ENCODE data around the gene CRKL. TPM values are rescaled to one million over a fixed set of nuclear protein-coding genes. Genes with fewer than 3 reads are reported as not detected.

The CRKL gene
- total and polyA plus RNA-seq, 2 experiments from 2014 or later, result 26.7 to 42.5 TPM

GRCh38 chr22:20920881-20921203, 3.6 kb downstream of the CRKL start:
- peak overlapping the region; percentile 88 for H3K9ac ChIP-seq

GRCh38 chr22:20922141-20922751, 5.0 kb downstream of the CRKL start:
- H3K27ac ChIP-seq, result peak overlapping the region; percentile 17; the same call in 1 of the 2 replicates
- no peak overlapping the region for H2AFZ ChIP-seq
- no peak for TF ChIP-seq EZH2 (IDR thresholded peaks at IDR 0.05; ENCODE audit: insufficient read depth, poor library complexity, severe bottlenecking)
- no peak for TF ChIP-seq EZH2phosphoT487 (IDR thresholded peaks at IDR 0.05; ENCODE audit: insufficient read depth, low read depth)
- H4K20me1 ChIP-seq (ENCODE audit: insufficient read depth), result peaks cover 27% of the 10 kb centered on the region
- no peaks in the 10 kb centered on the region for H3K27me3 ChIP-seq (replicated peaks; ENCODE audit: insufficient read depth)
- peaks cover 26% of the 10 kb centered on the region; the same call in 1 of the 2 replicates for H3F3A ChIP-seq (ENCODE audit: insufficient read depth)
- no peaks in the 10 kb centered on the region for H3K36me3 ChIP-seq (ENCODE audit: low read depth)
- H3K9me2 ChIP-seq (ENCODE audit: insufficient read depth), result no peaks in the 10 kb centered on the region
- H3K4me1 ChIP-seq (ENCODE audit: insufficient read depth), result peaks cover 20% of the 10 kb centered on the region
- DNase-seq, result peak; percentile 38
- 79 to 88% methylated on average over 3 of the region's 3 CpGs for WGBS, 2 experiments (ENCODE audit: low coverage in 1 of 2, low lambda C conversion rate in 2 of 2, missing lambda C conversion rate in 2 of 2)
- in situ Hi-C loops (cut with MboI), result no loop called here
- no peaks in the 10 kb centered on the region for H3K9me3 ChIP-seq (ENCODE audit: low read depth)
- H3K79me2 ChIP-seq (ENCODE audit: insufficient read depth), result peaks cover 100% of the 10 kb centered on the region
- H3K9ac ChIP-seq, result no peak overlapping the region
- H3K4me3 ChIP-seq, result no peak overlapping the region
- H3K4me2 ChIP-seq (ENCODE audit: unreplicated experiment), result no peak overlapping the region

More at GRCh38 chr22:20920881-20921203, 3.6 kb downstream of the CRKL start:
- Histone ChIP-seq H3K4me2 (ENCODE audit: unreplicated experiment) (peak overlapping the region; percentile 99), H3K79me2 (ENCODE audit: insufficient read depth) (peaks cover 85% of the 10 kb centered on the region), H3F3A (ENCODE audit: insufficient read depth) (peaks cover 26% of the 10 kb centered on the region; the same call in 1 of the 2 replicates), H4K20me1 (ENCODE audit: insufficient read depth) (peaks cover 25% of the 10 kb centered on the region), H3K9me2 (ENCODE audit: insufficient read depth) (no peaks in the 10 kb centered on the region), H3K27me3 (replicated peaks; ENCODE audit: insufficient read depth) (no peaks in the 10 kb centered on the region), H2AFZ (no peak overlapping the region), H3K4me1 (ENCODE audit: insufficient read depth) (peaks cover 20% of the 10 kb centered on the region), H3K27ac (peak overlapping the region; percentile 17; the same call in 1 of the 2 replicates), H3K4me3 (peak overlapping the region; percentile 96), H3K36me3 (ENCODE audit: low read depth) (no peaks in the 10 kb centered on the region), H3K9me3 (ENCODE audit: low read depth) (no peaks in the 10 kb centered on the region)
- in situ Hi-C loops (cut with MboI), result no loop called here
- TF ChIP-seq EZH2phosphoT487 (IDR thresholded peaks at IDR 0.05; ENCODE audit: insufficient read depth, low read depth) (no peak), EZH2 (IDR thresholded peaks at IDR 0.05; ENCODE audit: insufficient read depth, poor library complexity, severe bottlenecking) (no peak)
- WGBS, 2 experiments (ENCODE audit: low coverage in 1 of 2, low lambda C conversion rate in 2 of 2, missing lambda C conversion rate in 2 of 2), result 64 to 65% methylated on average over 3 of the region's 3 CpGs
- no peak for DNase-seq

- 94 to 99% methylated on average over 2 of the region's 2 CpGs for WGBS, 2 experiments (ENCODE audit: low coverage in 1 of 2, low lambda C conversion rate in 2 of 2, missing lambda C conversion rate in 2 of 2)
- H3K36me3 ChIP-seq (ENCODE audit: low read depth), result no peaks in the 10 kb centered on the region
- peaks cover 12% of the 10 kb centered on the region; the same call in 1 of the 2 replicates for H3K4me1 ChIP-seq (ENCODE audit: insufficient read depth)
Observed at GRCh38 chr22:20926243-20926642, 9.0 kb downstream of the CRKL start.

GRCh38 chr22:20927940-20928572, 10.8 kb downstream of the CRKL start:
- Histone ChIP-seq H3K4me3 (no peak overlapping the region), H4K20me1 (ENCODE audit: insufficient read depth) (peaks cover 33% of the 10 kb centered on the region), H3F3A (ENCODE audit: insufficient read depth) (no peaks in the 10 kb centered on the region), H3K9ac (no peak overlapping the region), H3K9me3 (ENCODE audit: low read depth) (no peaks in the 10 kb centered on the region), H3K27me3 (replicated peaks; ENCODE audit: insufficient read depth) (no peaks in the 10 kb centered on the region), H3K9me2 (ENCODE audit: insufficient read depth) (no peaks in the 10 kb centered on the region), H3K79me2 (ENCODE audit: insufficient read depth) (peaks cover 100% of the 10 kb centered on the region), H3K4me2 (ENCODE audit: unreplicated experiment) (no peak overlapping the region), H3K4me1 (ENCODE audit: insufficient read depth) (no peaks in the 10 kb centered on the region), H2AFZ (no peak overlapping the region), H3K27ac (no peak overlapping the region), H3K36me3 (ENCODE audit: low read depth) (no peaks in the 10 kb centered on the region)
- in situ Hi-C loops (cut with MboI), result no loop called here
- DNase-seq, result no peak
- WGBS, 2 experiments (ENCODE audit: low coverage in 1 of 2, low lambda C conversion rate in 2 of 2, missing lambda C conversion rate in 2 of 2), result 99% methylated on average over 4 of the region's 4 CpGs
- TF ChIP-seq EZH2phosphoT487 (IDR thresholded peaks at IDR 0.05; ENCODE audit: insufficient read depth, low read depth), result no peak
- TF ChIP-seq EZH2 (IDR thresholded peaks at IDR 0.05; ENCODE audit: insufficient read depth, poor library complexity, severe bottlenecking), result no peak

More at GRCh38 chr22:20926243-20926642, 9.0 kb downstream of the CRKL start:
- in situ Hi-C loops (cut with MboI), result no loop called here
- H3K27me3 ChIP-seq (replicated peaks; ENCODE audit: insufficient read depth), result no peaks in the 10 kb centered on the region
- H3K4me2 ChIP-seq (ENCODE audit: unreplicated experiment), result no peak overlapping the region
- peaks cover 35% of the 10 kb centered on the region for H4K20me1 ChIP-seq (ENCODE audit: insufficient read depth)
- H2AFZ ChIP-seq, result no peak overlapping the region
- no peak for TF ChIP-seq EZH2 (IDR thresholded peaks at IDR 0.05; ENCODE audit: insufficient read depth, poor library complexity, severe bottlenecking)
- TF ChIP-seq EZH2phosphoT487 (IDR thresholded peaks at IDR 0.05; ENCODE audit: insufficient read depth, low read depth), result no peak
- no peaks in the 10 kb centered on the region for H3K9me2 ChIP-seq (ENCODE audit: insufficient read depth)
- H3F3A ChIP-seq (ENCODE audit: insufficient read depth), result peaks cover 8% of the 10 kb centered on the region; the same call in 1 of the 2 replicates
- no peak for DNase-seq
- no peak overlapping the region for H3K27ac ChIP-seq
- no peak overlapping the region for H3K9ac ChIP-seq
- H3K9me3 ChIP-seq (ENCODE audit: low read depth), result no peaks in the 10 kb centered on the region
- no peak overlapping the region for H3K4me3 ChIP-seq
- peaks cover 100% of the 10 kb centered on the region for H3K79me2 ChIP-seq (ENCODE audit: insufficient read depth)
